HCT116 (cell line): ENCODE data around the gene SLC15A2.

ENCODE experiments used
- CEBPB ChIP-seq: IDR thresholded peaks from 2 replicates; pipeline ENCODE4 v1.6.1; 2012; ENCODE audit warnings: low read depth
- POLR2A ChIP-seq: IDR thresholded peaks from 2 replicates; pipeline ENCODE4 v1.7.0; 2011; ENCODE audit warnings: borderline replicate concordance; ENCODE audit not compliant: insufficient read depth, insufficient read length; ENCODE audit errors: extremely low read depth
- SIN3A ChIP-seq: IDR thresholded peaks from 2 replicates; pipeline ENCODE4 v1.6.1; 2012; ENCODE audit warnings: low read depth
- SP1 ChIP-seq: IDR thresholded peaks from 2 replicates; pipeline ENCODE4 v1.6.1; 2012; ENCODE audit warnings: low read depth
- TCF7L2 ChIP-seq: IDR thresholded peaks from 2 replicates; pipeline ENCODE4 v1.7.0; 2011; ENCODE audit warnings: borderline replicate concordance, inconsistent platforms; ENCODE audit not compliant: insufficient read depth, insufficient read length; ENCODE audit errors: extremely low read depth
- ZFX ChIP-seq: fragments of 450-650 bp; IDR thresholded peaks from 2 replicates; pipeline ENCODE4 v1.6.1; 2017
- TF ChIP-seq, protein P1 (sequence below), 3 experiments: fragments of 200-600 bp in 1 of 3; sonication (generic) in 1 of 3; IDR thresholded peaks in 2 of 3; conservative IDR thresholded peaks in 1 of 3; 2 replicates each; pipeline ENCODE4 v1.5.1; 2012 to 2017; ENCODE audit warnings: low read depth in 2 of 3, low read length in 2 of 3, antibody characterized with exemption in 1 of 3, borderline replicate concordance in 1 of 3, control low read depth in 1 of 3, mild to moderate bottlenecking in 1 of 3, mixed read lengths in 1 of 3, mixed run types in 1 of 3, moderate library complexity in 1 of 3; ENCODE audit not compliant: insufficient read depth in 1 of 3
- TF ChIP-seq, protein P2 (sequence below): IDR thresholded peaks from 2 replicates; pipeline ENCODE4 v1.6.1; 2012; ENCODE audit warnings: low read depth
- TF ChIP-seq, protein P3 (sequence below): IDR thresholded peaks from 2 replicates; pipeline ENCODE4 v1.6.1; 2012

DNA sequence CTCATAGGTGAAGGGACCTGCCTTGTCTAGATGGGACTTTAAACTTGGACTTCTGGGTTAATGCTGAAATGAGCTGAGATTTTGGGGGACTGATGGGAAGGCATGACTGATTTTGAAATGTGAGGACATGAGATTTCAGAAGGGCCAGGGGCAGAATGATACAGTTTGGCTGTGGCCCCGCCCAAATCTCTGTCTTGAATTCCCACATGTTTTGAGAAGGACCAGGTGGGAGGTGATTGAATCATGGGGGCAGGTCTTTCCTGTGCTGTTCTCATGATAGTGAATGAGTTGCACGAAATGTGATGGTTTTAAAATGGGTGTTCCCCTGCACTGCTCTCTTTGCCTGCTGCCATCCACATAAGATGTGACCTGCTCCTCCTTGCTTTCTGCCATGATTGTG lies 85.0 kb downstream of the SLC15A2 start:
- no peak for TF ChIP-seq SIN3A
- no peak for TF ChIP-seq POLR2A
- TF ChIP-seq, protein P1, sequence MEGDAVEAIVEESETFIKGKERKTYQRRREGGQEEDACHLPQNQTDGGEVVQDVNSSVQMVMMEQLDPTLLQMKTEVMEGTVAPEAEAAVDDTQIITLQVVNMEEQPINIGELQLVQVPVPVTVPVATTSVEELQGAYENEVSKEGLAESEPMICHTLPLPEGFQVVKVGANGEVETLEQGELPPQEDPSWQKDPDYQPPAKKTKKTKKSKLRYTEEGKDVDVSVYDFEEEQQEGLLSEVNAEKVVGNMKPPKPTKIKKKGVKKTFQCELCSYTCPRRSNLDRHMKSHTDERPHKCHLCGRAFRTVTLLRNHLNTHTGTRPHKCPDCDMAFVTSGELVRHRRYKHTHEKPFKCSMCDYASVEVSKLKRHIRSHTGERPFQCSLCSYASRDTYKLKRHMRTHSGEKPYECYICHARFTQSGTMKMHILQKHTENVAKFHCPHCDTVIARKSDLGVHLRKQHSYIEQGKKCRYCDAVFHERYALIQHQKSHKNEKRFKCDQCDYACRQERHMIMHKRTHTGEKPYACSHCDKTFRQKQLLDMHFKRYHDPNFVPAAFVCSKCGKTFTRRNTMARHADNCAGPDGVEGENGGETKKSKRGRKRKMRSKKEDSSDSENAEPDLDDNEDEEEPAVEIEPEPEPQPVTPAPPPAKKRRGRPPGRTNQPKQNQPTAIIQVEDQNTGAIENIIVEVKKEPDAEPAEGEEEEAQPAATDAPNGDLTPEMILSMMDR (IDR thresholded peaks at IDR 0.05 in 2 of 3, conservative IDR thresholded peaks at IDR 0.05 in 1 of 3; ENCODE audit: borderline replicate concordance in 1 of 3, insufficient read depth in 1 of 3, low read depth in 2 of 3, low read length in 2 of 3) = no peak
- no peak for TF ChIP-seq SP1
- no peak for TF ChIP-seq CEBPB
- TF ChIP-seq ZFX = no peak
- TF ChIP-seq TCF7L2 = no peak
- TF ChIP-seq, protein P2, sequence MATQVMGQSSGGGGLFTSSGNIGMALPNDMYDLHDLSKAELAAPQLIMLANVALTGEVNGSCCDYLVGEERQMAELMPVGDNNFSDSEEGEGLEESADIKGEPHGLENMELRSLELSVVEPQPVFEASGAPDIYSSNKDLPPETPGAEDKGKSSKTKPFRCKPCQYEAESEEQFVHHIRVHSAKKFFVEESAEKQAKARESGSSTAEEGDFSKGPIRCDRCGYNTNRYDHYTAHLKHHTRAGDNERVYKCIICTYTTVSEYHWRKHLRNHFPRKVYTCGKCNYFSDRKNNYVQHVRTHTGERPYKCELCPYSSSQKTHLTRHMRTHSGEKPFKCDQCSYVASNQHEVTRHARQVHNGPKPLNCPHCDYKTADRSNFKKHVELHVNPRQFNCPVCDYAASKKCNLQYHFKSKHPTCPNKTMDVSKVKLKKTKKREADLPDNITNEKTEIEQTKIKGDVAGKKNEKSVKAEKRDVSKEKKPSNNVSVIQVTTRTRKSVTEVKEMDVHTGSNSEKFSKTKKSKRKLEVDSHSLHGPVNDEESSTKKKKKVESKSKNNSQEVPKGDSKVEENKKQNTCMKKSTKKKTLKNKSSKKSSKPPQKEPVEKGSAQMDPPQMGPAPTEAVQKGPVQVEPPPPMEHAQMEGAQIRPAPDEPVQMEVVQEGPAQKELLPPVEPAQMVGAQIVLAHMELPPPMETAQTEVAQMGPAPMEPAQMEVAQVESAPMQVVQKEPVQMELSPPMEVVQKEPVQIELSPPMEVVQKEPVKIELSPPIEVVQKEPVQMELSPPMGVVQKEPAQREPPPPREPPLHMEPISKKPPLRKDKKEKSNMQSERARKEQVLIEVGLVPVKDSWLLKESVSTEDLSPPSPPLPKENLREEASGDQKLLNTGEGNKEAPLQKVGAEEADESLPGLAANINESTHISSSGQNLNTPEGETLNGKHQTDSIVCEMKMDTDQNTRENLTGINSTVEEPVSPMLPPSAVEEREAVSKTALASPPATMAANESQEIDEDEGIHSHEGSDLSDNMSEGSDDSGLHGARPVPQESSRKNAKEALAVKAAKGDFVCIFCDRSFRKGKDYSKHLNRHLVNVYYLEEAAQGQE = no peak
- TF ChIP-seq, protein P3, sequence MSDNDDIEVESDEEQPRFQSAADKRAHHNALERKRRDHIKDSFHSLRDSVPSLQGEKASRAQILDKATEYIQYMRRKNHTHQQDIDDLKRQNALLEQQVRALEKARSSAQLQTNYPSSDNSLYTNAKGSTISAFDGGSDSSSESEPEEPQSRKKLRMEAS = no peak
